LHCN-M2 (cell line): ENCODE data around the gene PROCA1. TPM values are rescaled to one million over a fixed set of nuclear protein-coding genes. Genes with fewer than 3 reads are reported as not detected.

Source experiments
- DNase-seq: peaks from one replicate; pipeline ENCODE4 v3.0.0-alpha.2; 2012; ENCODE audit warnings: low read depth
- total RNA-seq: library from RNA; depleted of rRNA; stranded (reverse); fragments of >200 nt; gene quantifications from 2 replicates; pipeline ENCODE4 v1.2.3, GENCODE V29; 2014

PROCA1 gene
- total RNA-seq, 1 experiment from 2014 or later = 2.4 TPM

DNA sequence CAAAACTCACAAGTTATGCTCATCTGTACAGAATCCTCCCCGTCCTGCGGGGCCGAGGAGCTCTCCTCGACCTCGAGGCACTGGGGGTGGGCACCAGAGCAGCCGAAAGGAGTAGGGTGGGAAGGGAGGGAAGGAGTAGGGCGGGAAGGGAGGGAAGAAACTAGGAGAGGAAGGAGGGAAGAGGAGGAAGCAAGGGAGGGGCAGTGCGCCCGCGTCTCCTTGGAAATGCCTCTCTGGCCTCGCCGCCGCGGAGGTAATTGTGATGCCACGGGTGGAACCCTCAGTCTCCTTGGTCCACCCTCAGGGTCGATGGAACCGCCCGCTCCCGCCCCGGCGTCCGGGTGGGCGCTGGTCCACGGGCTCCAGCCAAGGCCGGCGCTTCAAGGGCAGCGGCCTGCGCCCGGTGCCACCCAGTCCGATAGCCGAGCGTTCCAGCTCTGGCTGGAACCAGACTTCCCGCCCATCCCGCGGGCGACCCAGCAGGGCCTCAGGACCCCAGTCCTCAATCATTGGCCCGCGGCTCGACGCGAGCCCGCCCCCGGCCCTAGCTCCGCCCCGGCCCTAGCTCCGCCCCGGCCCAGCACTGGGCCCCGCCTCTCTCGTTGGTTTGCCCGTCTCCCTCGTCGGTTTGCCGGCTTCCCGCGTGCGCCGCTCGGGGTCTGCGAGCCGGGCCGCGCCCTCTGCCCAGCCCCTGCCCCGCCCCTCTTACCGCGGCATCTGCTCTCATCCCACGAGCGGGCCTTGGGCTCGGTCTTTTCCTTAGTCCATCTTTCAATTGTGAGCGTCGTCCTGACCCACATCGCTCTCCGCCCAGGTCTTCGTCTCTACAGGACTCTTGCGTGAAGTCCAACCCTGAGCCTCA lies 596 bp downstream of the PROCA1 start:
- DNase-seq = peak; percentile 89

GRCh38 chr17:28707339-28707720 lies 4.4 kb downstream of the PROCA1 start:
- no peak for DNase-seq

DNA sequence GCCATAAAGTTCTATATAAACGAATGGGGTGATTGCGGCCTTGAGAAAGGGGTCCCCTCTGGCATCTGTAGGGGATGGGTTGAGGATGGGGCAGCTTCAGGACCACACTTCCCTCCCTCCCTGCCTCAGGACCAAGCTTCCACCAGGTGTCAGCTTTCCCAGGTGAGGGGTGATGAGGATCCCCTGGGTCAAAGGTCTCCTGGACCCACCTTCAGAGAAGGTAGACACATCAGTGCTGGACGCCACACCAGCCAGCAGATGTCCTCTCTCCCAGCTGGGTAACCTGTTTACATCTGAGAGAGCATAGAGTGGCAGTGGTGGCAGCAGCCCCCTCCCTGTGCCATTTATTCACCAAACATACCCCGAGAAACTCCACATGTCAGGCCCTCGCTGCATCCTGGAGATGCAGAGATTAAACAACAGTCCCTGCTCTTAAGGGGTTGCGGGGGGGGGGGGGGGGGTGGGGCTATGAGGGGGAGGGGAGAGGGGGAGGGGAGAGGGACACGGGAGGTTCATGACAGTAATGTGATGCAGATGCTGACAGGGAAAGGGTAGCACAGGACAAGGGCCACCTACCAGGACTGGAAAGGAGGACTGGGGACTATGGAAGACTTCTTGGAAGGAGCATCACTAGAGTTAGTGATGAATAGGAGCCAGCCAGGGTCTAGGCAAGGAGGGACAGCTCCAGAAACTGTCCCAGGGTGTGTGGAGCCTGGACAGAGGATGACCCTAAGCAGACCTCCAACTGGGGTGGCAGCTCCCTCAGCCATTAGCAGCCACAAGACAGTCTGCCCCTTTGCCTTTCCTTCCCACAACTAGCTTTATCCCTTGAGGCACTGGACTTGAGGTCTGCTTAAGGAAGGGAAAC lies 5.0 kb downstream of the PROCA1 start:
- no peak for DNase-seq

- DNase-seq = no peak
Measured at GRCh38 chr17:28705728-28706334, 5.9 kb downstream of the PROCA1 start.

DNA sequence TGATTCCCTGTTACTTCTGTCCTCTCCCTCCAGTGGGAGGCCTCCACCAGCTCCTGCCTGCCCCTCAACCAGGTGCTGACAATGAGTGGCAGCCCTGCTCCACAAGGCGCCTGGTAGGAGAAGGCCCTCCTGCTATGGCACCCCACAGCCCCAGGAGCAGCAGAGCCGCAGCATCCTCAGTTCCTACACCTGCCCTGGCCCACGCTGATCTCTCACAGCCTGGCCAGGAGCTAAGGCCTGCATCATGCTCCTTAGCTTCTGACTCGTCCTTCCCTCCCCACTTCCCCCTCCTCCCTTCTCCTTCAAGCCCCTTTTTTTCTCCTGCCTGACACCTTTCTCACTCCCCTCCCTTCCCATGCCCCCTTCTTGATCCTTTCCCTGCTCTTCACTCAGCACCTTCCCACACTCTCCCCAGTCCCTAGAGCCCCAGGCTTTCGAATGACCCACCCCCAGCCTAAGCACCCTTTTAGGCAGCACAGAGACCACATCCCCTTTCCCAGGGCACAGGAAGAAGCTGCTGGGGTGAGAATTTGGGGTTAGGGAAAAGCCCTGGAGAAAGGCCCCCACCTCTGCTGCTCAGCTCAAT lies 6.5 kb downstream of the PROCA1 start:
- DNase-seq = no peak

- DNase-seq = no peak
Measured at GRCh38 chr17:28704219-28704858, 7.3 kb downstream of the PROCA1 start.

DNA sequence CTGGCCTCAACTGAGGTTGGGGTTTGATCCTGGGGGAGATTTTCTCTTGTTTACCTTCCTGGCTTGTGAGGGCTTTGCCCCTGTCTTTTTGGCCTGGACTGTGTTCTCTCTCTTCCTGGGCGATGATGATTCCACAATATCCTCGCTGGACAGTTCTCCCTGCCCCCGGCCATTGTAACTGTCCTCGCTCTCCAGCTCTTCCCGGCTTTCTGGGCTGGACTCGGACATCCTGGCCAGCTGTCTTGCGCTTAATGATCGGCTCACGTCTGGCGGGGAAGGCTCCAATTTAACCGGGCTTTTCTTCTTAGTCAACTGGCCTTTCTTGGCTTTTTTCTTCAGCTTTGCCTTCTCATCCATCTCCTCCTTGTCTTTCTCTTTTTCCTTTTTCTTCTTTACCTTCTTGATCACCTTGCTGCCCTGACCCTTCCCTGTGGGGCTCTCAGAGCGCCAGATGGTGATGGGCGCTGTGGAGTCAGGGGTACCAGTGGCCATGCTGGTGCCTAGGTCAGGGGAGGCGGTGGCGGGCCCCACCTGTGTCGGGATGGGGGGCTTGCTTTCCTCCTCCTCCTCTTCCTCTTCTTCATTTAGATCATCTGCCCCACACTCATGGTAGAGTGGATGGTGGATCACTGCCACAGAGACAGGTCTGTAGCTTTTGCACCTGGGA lies 8.0 kb downstream of the PROCA1 start:
- DNase-seq = no peak

DNA sequence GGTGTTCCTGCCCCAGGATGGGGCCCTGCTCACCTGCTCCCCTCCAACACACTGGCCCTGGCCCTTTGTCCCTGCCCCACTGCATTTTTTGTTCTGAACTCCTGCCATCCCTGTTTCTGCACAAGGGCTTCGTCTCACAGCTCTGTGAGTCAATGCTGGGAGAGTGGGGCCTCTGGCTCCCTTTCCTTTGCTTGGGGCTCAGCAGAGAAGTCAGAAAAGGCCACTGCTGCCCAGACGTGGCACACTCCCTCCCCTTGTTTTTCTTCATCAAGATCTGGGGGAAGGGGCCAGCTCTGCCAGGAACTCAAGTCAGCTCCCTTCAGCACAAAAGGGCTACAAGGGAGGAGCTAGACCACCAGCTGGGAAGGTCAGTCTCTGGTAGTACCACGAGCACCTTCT lies 8.9 kb downstream of the PROCA1 start:
- DNase-seq = no peak

DNA sequence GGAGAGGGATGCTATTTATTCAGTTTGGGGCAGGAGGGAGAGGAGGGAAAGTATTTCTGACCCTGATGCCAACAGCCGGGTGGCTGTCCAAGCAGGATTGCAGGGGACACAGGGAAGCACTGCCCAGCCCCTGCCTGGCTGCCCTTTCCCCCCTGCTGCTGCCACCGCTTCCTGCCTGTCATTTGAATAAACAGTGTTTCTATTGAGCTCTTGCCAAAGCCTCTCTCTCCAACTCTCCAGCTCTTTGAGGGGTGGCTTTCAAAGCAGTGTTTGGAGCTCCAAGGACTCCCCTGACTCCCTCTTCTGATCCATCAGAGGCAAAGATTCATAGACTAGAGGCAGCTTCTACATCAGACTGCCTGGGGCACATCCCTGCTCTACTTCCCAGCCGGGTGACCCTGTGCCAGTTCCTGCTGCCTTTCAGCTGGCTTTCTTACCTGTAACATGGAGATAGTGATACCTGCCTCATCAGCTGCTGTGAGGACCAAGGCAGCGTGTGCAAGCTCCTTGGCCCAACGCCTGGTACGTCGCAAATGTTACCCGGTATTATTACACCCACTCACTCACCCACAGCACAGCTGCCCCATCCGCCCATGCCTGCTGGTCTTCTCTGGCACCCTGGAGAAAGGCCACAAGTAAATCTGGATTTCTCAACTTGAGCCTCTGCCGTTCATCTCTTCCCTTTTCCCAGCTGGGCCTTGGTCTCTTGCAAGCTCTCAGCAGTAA lies 9.5 kb downstream of the PROCA1 start:
- no peak for DNase-seq

GRCh38 chr17:28700830-28701492 lies 10.7 kb downstream of the PROCA1 start:
- DNase-seq = no peak

DNA sequence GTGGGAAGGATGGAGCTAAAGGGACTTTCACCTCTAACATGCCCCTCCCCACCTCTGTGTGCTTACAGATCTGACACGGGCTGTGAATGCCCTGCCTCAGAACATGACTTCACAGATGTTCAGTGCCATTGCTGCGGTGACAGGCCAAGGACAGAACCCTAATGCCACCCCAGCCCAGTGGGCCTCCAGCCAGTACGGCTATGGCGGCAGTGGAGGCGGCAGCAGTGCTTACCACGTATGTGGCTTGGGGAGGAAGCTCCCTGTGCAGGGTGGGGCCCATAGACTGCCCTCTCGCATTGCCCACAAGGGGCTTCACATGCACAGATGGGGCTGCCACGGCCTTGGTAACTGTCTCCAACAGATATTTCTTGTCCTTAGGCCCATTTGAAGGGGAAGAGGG lies 11.4 kb downstream of the PROCA1 start:
- no peak for DNase-seq

- no peak for DNase-seq
Measured at GRCh38 chr17:28698253-28698941, 13.3 kb downstream of the PROCA1 start.

DNA sequence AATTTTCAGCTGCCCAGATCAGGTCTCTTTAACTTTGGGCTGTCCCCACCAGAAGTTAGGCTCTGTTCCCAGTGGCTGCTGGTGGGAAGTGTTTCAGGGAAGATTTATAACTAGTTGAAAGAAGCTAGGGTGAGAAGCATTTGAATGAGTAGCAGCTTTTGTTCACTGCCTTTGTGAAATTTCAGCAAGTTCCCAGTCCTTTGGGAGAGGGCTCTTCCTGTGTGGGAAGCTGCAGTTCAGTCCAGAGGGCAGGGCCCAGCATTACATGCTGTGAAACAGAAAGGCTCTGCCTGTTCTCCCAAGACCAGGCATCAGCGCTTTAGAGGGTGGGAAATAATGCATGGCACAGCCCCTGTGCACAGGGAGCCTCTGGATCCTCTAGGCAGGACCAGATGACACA lies 17.8 kb downstream of the PROCA1 start:
- no peak for DNase-seq

DNA sequence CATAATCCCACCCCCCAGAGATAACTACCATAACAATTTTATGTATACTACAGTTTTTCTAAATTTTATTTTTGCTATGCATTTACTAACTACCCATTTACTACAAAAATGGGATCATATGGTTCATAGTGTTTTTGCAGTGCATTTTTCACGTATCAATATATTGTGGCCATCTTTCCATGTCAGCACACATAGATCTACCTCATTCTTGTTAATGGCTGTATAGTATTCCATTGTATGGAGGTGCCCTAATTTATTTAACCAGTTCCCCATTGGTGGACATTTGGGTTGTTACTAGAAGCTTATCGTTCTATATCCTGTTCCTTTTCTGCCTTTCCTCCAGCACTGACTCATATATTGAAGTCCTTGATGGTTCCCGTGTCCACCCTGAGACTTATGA lies 22.7 kb downstream of the PROCA1 start:
- DNase-seq = no peak

- no peak for DNase-seq
Measured at GRCh38 chr17:28688481-28688880, 23.2 kb downstream of the PROCA1 start.

- DNase-seq = no peak
Measured at GRCh38 chr17:28686296-28686695, 25.4 kb downstream of the PROCA1 start.

DNA sequence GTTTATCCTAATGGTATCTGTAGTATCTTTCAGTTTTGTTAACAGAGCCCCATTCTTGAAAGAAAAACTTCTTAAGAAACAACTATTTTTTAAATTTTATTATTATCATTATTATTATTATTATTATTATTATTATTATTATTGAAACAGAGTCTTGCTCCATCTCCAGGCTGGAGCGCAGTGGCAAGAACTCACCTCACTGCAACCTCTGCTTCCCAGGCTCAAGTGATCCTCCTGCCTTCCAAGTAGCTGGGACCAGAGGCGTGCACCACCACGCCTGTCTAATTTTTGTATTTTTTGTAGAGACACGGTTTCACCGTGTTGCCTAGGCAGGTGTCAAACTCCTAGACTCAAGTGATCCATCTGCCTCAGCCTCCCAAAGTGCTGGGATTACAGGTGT lies 26.3 kb downstream of the PROCA1 start:
- no peak for DNase-seq

DNA sequence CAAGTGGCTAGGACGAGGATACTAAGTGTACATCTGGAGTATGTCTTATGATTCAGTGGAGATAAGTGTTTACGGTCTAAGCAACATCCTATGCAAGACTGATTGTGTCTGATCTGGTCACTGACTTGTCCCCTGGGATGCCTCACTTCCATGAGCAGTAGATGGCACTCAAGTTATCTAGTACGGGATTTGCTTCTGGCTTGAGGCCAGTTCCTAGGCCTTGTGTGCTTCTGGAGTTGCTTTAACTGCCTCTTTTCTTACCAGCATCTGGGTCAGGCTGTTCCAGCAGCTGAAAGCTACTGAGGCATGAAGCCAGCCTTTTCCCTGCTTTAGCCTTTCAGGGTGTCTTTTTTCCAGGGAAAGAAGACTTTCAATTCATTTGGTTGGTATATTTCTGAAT lies 26.7 kb downstream of the PROCA1 start:
- DNase-seq = peak; percentile 53

GRCh38 chr17:28682655-28683054 lies 29.0 kb downstream of the PROCA1 start:
- DNase-seq = no peak
